K562 (cell line): ENCODE data around the gene UTP4. TPM values are rescaled to one million over a fixed set of nuclear protein-coding genes. Genes with fewer than 3 reads are reported as not detected.

Source experiments
- AFF1 ChIP-seq, 2 experiments: fragments of 450-650 bp; IDR thresholded peaks; 2 replicates each; pipeline ENCODE4 v1.6.1; 2018; ENCODE audit warnings: mild to moderate bottlenecking in 2 of 2, low read depth in 1 of 2; ENCODE audit not compliant: partially characterized antibody in 2 of 2
- ATF4 ChIP-seq: fragments of 450-650 bp; formaldehyde crosslinking; IDR thresholded peaks from 2 replicates; pipeline ENCODE4 v1.4.0; 2022; ENCODE audit warnings: mild to moderate bottlenecking, moderate library complexity
- BCL6 ChIP-seq: fragments of 250-450 bp; sonication (Bioruptor Pico); IDR thresholded peaks from 2 replicates; pipeline ENCODE4 v1.4.0; 2020
- CBFA2T3 ChIP-seq: fragments of 450-650 bp; IDR thresholded peaks from 2 replicates; pipeline ENCODE4 v1.6.1; 2017
- CBX2 ChIP-seq: fragments of 200-600 bp; sonication (generic); IDR thresholded peaks from one replicate; pipeline ENCODE4 v1.6.1; 2012; ENCODE audit warnings: mild to moderate bottlenecking, low read length, inconsistent platforms; ENCODE audit not compliant: insufficient read depth, poor library complexity, severe bottlenecking
- CHD1 ChIP-seq: fragments of 200-600 bp; sonication (generic); IDR thresholded peaks from one replicate; pipeline ENCODE4 v1.6.1; 2012; ENCODE audit warnings: mild to moderate bottlenecking, moderate library complexity, low read length, inconsistent platforms
- CUX1 ChIP-seq: fragments of 200-800 bp; sonication (Bioruptor generic); IDR thresholded peaks from 2 replicates; pipeline ENCODE4 v1.6.1; 2016; ENCODE audit warnings: missing genetic modification characterization, missing compliant biosample characterization
- HDGF ChIP-seq: fragments of 450-650 bp; IDR thresholded peaks from 2 replicates; pipeline ENCODE4 v1.6.1; 2016
- HNRNPH1 ChIP-seq: fragments of 200-400 bp; formaldehyde crosslinking; optimal IDR thresholded peaks from 2 replicates; pipeline ENCODE3; 2017; ENCODE audit warnings: low read depth, mild to moderate bottlenecking, low read length, moderate library complexity
- JUN ChIP-seq, 2 experiments: sonication (generic) in 1 of 2; formaldehyde crosslinking in 1 of 2; IDR thresholded peaks; 2 replicates each; pipeline versions ENCODE4 v1.6.1 to v1.8.0; 2012 to 2022; ENCODE audit warnings: borderline replicate concordance in 2 of 2, mild to moderate bottlenecking in 2 of 2, improper control_type of control experiment in 1 of 2, low read depth in 1 of 2, low read length in 1 of 2, missing genetic modification reagents in 1 of 2
- MAFG ChIP-seq: fragments of 450-650 bp; conservative IDR thresholded peaks from 2 replicates; pipeline ENCODE4 v1.6.1; 2016; ENCODE audit warnings: missing genetic modification characterization, missing compliant biosample characterization
- NCOA2 ChIP-seq, 2 experiments: fragments of 450-650 bp; IDR thresholded peaks; 2 replicates each; pipeline ENCODE4 v1.6.1; 2018; ENCODE audit warnings: mild to moderate bottlenecking in 2 of 2, moderate library complexity in 1 of 2; ENCODE audit not compliant: partially characterized antibody in 2 of 2
- POLR2AphosphoS5 ChIP-seq: IDR thresholded peaks from 2 replicates; pipeline ENCODE4 v1.6.1; 2011; ENCODE audit warnings: mild to moderate bottlenecking, low read depth, low read length, moderate library complexity; ENCODE audit not compliant: control insufficient read depth, insufficient read depth
- SOX6 ChIP-seq: fragments of 450-650 bp; IDR thresholded peaks from 2 replicates; pipeline ENCODE4 v1.6.1; 2014; ENCODE audit warnings: mild to moderate bottlenecking
- TAL1 ChIP-seq: fragments of 450-650 bp; IDR thresholded peaks from 2 replicates; pipeline ENCODE4 v1.6.1; 2016; ENCODE audit warnings: mild to moderate bottlenecking
- ZNF561 ChIP-seq: fragments of 450-650 bp; formaldehyde crosslinking; conservative IDR thresholded peaks from 2 replicates; pipeline ENCODE4 v1.4.0; 2020; ENCODE audit warnings: mild to moderate bottlenecking, moderate library complexity
- polyA plus RNA-seq, 8 experiments: library from polyadenylated mRNA; depleted of rRNA in 4 of 8; stranded (reverse) in 5 of 8; unstranded in 3 of 8; fragments of >200 nt; fragmentation: Nextera tagmentation in 2 of 8; fragmentation: Illumina TruSeq in 1 of 8; extraction: Ambion mirVana in 2 of 8; extraction: Trizol in 1 of 8; gene quantifications; 2 replicates each; pipeline versions ENCODE4 v1.2.1 to v1.2.3, GENCODE V29; 2011 to 2014; ENCODE audit warnings: inconsistent platforms in 1 of 8, missing spikeins in 1 of 8
- total RNA-seq, 7 experiments: library from RNA; depleted of rRNA in 6 of 7; stranded (reverse); fragments of >200 nt in 6 of 7; fragmentation: Illumina TruSeq in 2 of 7; extraction: Trizol in 2 of 7; gene quantifications; 2 replicates each; pipeline versions ENCODE4 v1.2.1 to v1.2.3, GENCODE V29; 2011 to 2021; ENCODE audit warnings: low replicate concordance in 1 of 7

Gene UTP4
- total and polyA plus RNA-seq, 9 of the 15 experiments (the other 6 are each of a cell fraction or from before 2014, with no cell fraction given): 46.1 to 203 (median 145) TPM

- TF ChIP-seq CUX1 (CRISPR knock-in tag): 0 out of 2 replicates have a peak, but pooled peaks have one; percentile 43
- TF ChIP-seq MAFG: 0 out of 2 replicates have a peak, but pooled peaks have one; percentile 19
- no peak for TF ChIP-seq CHD1
- peak; percentile 77 for TF ChIP-seq TAL1
- TF ChIP-seq ZNF561 (CRISPR knock-in tag): no peak
- TF ChIP-seq HNRNPH1: no peak
- no peak for TF ChIP-seq BCL6 (CRISPR knock-in tag)
- TF ChIP-seq NCOA2 (IDR thresholded peaks at IDR 0.05; ENCODE audit: partially characterized antibody in 2 of 2): no peak
- no peak for TF ChIP-seq HDGF
- no peak for TF ChIP-seq ATF4 (CRISPR knock-in tag)
- peak; percentile 93 for TF ChIP-seq JUN (IDR thresholded peaks at IDR 0.05; ENCODE audit: borderline replicate concordance, low read depth, low read length)
- no peak for TF ChIP-seq JUN (CRISPR knock-in tag; IDR thresholded peaks at IDR 0.05; ENCODE audit: borderline replicate concordance)
- peak; percentile 38; the same call in 1 of the 2 replicates for TF ChIP-seq SOX6
- TF ChIP-seq CBX2: no peak
- peak; percentile 89 for TF ChIP-seq CBFA2T3
- no peak for TF ChIP-seq AFF1 (IDR thresholded peaks at IDR 0.05; ENCODE audit: low read depth in 1 of 2, partially characterized antibody in 2 of 2)
- peak; percentile 66; the same call in 1 of the 2 replicates for TF ChIP-seq POLR2AphosphoS5
These were observed 43.1 kb upstream of the UTP4 start (continued) for GRCh38 chr16:69089091-69089910.
